ENCODE data around the gene NR1H3. TPM values are rescaled to one million over a fixed set of nuclear protein-coding genes. Genes with fewer than 3 reads are reported as not detected.

The NR1H3 gene
- total and polyA plus RNA-seq, 2 donors from 2014 or later = 27.9 to 73.8 TPM

DNA sequence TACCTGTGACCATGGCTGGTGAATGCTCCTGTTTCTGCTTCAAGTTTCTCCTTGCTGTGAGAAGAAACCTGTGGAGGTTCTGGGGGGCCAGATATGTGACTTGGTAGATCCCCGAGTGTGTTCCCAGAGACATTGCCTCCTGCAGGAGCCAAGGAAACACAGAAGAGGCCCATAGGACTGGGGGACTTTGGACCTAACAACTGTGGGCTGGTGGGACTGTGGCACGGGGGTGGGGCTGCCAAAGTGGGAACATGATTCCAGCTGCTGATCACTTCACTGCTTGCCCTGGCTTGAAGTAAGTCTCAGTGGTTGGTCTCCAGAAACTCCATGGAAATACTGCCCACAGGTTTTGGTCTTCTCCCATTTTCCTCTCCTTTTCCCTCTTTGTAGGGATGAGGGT is 4.1 kb upstream of the NR1H3 start:
- Histone ChIP-seq H3K4me3 (ENCODE audit: low read length in 3 of 3) (peak overlapping the region in 1 of 3 donors; percentile 12), H3K27ac (ENCODE audit: low read depth in 2 of 2, low read length in 2 of 2) (no peak overlapping the region), H3K9me3 (ENCODE audit: control insufficient read depth in 2 of 3, insufficient read depth in 1 of 3, low read length in 3 of 3) (no peaks in the 10 kb centered on the region), H3K27me3 (ENCODE audit: control insufficient read depth, insufficient read depth, low read length) (no peaks in the 10 kb centered on the region), H3K9ac (ENCODE audit: low read length in 3 of 3) (no peak overlapping the region), H3K36me3 (ENCODE audit: control insufficient read depth in 2 of 3, insufficient read depth in 3 of 3, low read length in 3 of 3) (no peaks in the 10 kb centered on the region), H3K4me1 (ENCODE audit: control insufficient read depth in 2 of 3, insufficient read depth in 2 of 3, low read depth in 1 of 3, low read length in 3 of 3) (peaks cover 5 to 31% (median 26%) of the 10 kb centered on the region in 3 donors)
- TF ChIP-seq, protein P1, sequence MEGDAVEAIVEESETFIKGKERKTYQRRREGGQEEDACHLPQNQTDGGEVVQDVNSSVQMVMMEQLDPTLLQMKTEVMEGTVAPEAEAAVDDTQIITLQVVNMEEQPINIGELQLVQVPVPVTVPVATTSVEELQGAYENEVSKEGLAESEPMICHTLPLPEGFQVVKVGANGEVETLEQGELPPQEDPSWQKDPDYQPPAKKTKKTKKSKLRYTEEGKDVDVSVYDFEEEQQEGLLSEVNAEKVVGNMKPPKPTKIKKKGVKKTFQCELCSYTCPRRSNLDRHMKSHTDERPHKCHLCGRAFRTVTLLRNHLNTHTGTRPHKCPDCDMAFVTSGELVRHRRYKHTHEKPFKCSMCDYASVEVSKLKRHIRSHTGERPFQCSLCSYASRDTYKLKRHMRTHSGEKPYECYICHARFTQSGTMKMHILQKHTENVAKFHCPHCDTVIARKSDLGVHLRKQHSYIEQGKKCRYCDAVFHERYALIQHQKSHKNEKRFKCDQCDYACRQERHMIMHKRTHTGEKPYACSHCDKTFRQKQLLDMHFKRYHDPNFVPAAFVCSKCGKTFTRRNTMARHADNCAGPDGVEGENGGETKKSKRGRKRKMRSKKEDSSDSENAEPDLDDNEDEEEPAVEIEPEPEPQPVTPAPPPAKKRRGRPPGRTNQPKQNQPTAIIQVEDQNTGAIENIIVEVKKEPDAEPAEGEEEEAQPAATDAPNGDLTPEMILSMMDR (IDR thresholded peaks at IDR 0.05; ENCODE audit: borderline replicate concordance, extremely low read depth, insufficient read depth) = no peak
- intact Hi-C loops (cut with DNase I) = no loop called here
- DNase-seq = peak in 2 of 5 donors; percentile 24 to 30
- no peak for FAIRE-seq

DNA sequence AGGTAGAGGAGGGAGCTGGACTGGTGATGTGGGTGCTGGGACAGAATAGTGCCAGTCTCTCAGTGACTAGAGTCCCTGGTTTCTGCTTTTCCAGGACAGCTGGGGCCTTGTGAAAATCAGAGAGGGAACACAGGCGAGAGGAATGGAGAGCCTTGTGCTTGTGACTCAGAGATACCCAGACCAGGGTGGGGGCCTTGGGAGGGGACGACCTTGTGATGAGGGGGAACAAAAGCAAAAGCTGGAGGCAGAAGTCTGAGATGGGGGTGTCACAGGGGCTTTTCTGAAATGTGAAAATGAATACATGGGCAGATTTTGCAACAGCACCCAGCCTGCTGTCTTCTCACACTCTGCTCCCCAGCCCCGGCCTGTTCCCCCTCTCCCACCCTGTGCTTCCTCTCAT is 3.4 kb upstream of the NR1H3 start:
- FAIRE-seq (no peak), DNase-seq (no peak)
- peaks cover 4 to 30% (median 29%) of the 10 kb centered on the region in 3 donors for H3K4me1 ChIP-seq (ENCODE audit: control insufficient read depth in 2 of 3, insufficient read depth in 2 of 3, low read depth in 1 of 3, low read length in 3 of 3)
- H3K36me3 ChIP-seq (ENCODE audit: control insufficient read depth in 2 of 3, insufficient read depth in 3 of 3, low read length in 3 of 3) = no peaks in the 10 kb centered on the region
- no peaks in the 10 kb centered on the region for H3K27me3 ChIP-seq (ENCODE audit: control insufficient read depth, insufficient read depth, low read length)
- no peak overlapping the region for H3K4me3 ChIP-seq (ENCODE audit: low read length in 3 of 3)
- H3K9ac ChIP-seq (ENCODE audit: low read length in 3 of 3) = no peak overlapping the region
- H3K27ac ChIP-seq (ENCODE audit: low read depth in 2 of 2, low read length in 2 of 2) = peak overlapping the region; percentile 51 to 88
- intact Hi-C loops (cut with DNase I) = no loop called here
- no peaks in the 10 kb centered on the region for H3K9me3 ChIP-seq (ENCODE audit: control insufficient read depth in 2 of 3, insufficient read depth in 1 of 3, low read length in 3 of 3)
- TF ChIP-seq, protein P1 (IDR thresholded peaks at IDR 0.05; ENCODE audit: borderline replicate concordance, extremely low read depth, insufficient read depth) = no peak

DNA sequence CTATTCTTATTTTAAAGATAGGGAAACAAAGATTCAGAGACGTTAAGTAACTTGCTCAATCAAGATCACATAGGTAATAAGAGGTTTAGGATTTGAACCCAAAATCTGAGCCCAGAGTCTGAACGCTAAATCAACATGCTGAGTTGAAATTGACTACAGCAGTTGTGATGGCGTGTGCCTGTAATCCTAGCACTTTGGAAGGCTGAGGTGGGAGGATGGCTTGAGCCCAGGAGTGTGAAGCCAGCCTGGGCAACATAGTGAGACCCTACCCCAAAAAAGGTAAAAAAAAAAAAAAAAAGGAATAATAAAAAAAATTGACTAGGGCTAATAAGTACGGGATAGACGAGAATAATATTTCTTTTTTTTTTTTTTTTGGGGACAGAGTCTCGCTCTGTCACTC is 1.4 kb upstream of the NR1H3 start:
- no peak overlapping the region for H3K4me3 ChIP-seq (ENCODE audit: low read length in 3 of 3)
- FAIRE-seq (no peak), DNase-seq (no peak)
- no peak overlapping the region for H3K9ac ChIP-seq (ENCODE audit: low read length in 3 of 3)
- no peak overlapping the region for H3K27ac ChIP-seq (ENCODE audit: low read depth in 2 of 2, low read length in 2 of 2)
- TF ChIP-seq, protein P1 (IDR thresholded peaks at IDR 0.05; ENCODE audit: borderline replicate concordance, extremely low read depth, insufficient read depth) = no peak
- intact Hi-C loops (cut with DNase I) = no loop called here
- peaks cover 3 to 30% (median 27%) of the 10 kb centered on the region in 3 donors for H3K4me1 ChIP-seq (ENCODE audit: control insufficient read depth in 2 of 3, insufficient read depth in 2 of 3, low read depth in 1 of 3, low read length in 3 of 3)
- H3K9me3 ChIP-seq (ENCODE audit: control insufficient read depth in 2 of 3, insufficient read depth in 1 of 3, low read length in 3 of 3) = no peaks in the 10 kb centered on the region
- H3K27me3 ChIP-seq (ENCODE audit: control insufficient read depth, insufficient read depth, low read length) = no peaks in the 10 kb centered on the region
- no peaks in the 10 kb centered on the region for H3K36me3 ChIP-seq (ENCODE audit: control insufficient read depth in 2 of 3, insufficient read depth in 3 of 3, low read length in 3 of 3)

DNA sequence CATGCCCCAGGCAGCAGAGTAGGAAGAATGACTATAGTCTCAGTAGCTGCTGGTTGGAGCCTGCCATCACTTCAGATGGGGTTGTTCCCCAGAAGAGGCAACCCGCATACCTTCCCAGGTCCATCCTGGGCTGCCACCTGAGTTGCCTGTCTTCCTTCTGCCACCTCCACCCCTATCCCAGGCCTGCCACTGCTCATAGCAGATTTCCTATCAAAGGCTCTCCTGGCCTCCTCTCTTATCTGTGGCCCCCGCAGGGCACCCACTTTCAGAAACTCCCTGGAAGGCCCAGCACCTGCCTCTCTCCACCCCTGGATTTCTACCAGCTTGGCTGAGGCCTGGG is 649 bp upstream of the NR1H3 start:
- no peaks in the 10 kb centered on the region for H3K9me3 ChIP-seq (ENCODE audit: control insufficient read depth in 2 of 3, insufficient read depth in 1 of 3, low read length in 3 of 3)
- no peaks in the 10 kb centered on the region for H3K36me3 ChIP-seq (ENCODE audit: control insufficient read depth in 2 of 3, insufficient read depth in 3 of 3, low read length in 3 of 3)
- peaks cover 3 to 30% (median 27%) of the 10 kb centered on the region in 3 donors for H3K4me1 ChIP-seq (ENCODE audit: control insufficient read depth in 2 of 3, insufficient read depth in 2 of 3, low read depth in 1 of 3, low read length in 3 of 3)
- H3K27ac ChIP-seq (ENCODE audit: low read depth in 2 of 2, low read length in 2 of 2) = peak overlapping the region; percentile 39 to 80
- no peak for FAIRE-seq
- DNase-seq = no peak
- peak overlapping the region in 1 of 3 donors; percentile 65 for H3K4me3 ChIP-seq (ENCODE audit: low read length in 3 of 3)
- H3K9ac ChIP-seq (ENCODE audit: low read length in 3 of 3) = peak overlapping the region in 1 of 3 donors; percentile 56
- intact Hi-C loops (cut with DNase I) = no loop called here
- TF ChIP-seq, protein P1 (IDR thresholded peaks at IDR 0.05; ENCODE audit: borderline replicate concordance, extremely low read depth, insufficient read depth) = no peak
- H3K27me3 ChIP-seq (ENCODE audit: control insufficient read depth, insufficient read depth, low read length) = no peaks in the 10 kb centered on the region
